GM18508 (cell line): ENCODE measurements around the gene HMCN1.
"Not testable (repeated sequence)": the region's sequence is repeated elsewhere in the genome, so short reads cannot be mapped to it uniquely, and the experiment has no call there.

ENCODE experiments used
- ATAC-seq: cut with Tn5 transposase; IDR thresholded peaks from one replicate; pipeline ENCODE4 v1.9.1; 2021; ENCODE audit warnings: moderate number of reproducible peaks; ENCODE audit not compliant: insufficient read depth, unreplicated experiment

HMCN1 gene

GRCh38 chr1:185892831-185893403, 158.7 kb downstream of the HMCN1 start:
- not testable (repeated sequence) for ATAC-seq

DNA sequence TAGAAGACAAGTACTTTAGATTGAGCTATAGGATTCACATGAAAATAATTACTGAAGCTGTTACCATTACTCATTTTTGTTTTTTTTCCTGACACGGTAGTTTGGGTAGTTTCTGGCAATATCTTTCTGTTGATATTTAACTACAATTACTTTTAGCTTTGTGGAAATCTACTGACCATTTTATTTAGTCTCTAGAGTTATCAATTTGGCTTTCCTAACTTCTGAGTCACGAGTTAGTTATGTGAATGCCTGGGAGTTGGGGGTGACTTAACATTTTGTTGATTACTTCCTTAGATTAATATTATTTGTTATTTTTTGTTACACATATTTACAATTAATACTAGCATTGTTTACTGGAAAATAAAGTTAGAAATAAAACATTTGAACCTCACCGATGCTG, 160.6 kb downstream of the HMCN1 start:
- no peak for ATAC-seq

- ATAC-seq = no peak
Observed at GRCh38 chr1:185895208-185895900, 161.2 kb downstream of the HMCN1 start.

DNA sequence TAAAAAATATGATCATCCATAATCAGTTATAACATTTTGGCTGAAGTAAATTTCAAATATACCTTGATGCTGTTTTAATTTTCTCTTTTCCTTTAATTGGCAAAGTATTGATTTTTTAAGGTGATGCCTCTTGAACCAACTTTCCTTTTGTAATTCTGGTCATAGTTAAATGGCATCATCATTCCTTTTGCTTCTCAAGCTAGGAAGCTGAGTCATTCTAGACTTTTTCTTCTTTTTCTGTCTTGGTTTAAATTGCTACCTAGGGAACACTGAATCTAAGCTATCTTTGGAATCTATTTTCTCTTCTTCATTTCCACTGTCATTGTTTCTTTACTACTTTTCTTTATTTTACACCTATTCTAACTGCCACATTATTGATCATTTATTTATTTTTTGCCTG, 162.7 kb downstream of the HMCN1 start:
- no peak for ATAC-seq

DNA sequence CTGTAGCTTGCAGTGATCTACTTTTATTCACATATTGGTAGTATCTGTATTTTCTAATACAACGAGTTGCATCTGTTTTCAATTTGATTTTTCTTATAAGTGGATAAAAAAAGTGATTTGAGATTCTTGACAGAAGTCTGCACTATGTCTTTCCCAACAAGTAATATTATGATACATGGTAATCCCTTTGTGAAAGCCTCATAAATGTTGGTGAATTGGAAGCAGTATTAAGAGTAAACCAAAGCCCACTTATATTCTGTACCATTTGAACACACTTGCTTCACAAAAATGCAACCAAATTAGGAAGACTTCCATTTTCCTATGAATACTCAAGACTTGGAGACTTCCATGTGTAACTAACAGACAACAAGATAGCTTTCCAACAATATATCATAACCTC, 172.0 kb downstream of the HMCN1 start:
- ATAC-seq = no peak

- no peak for ATAC-seq
Observed at GRCh38 chr1:185907246-185907645, 173.1 kb downstream of the HMCN1 start.

DNA sequence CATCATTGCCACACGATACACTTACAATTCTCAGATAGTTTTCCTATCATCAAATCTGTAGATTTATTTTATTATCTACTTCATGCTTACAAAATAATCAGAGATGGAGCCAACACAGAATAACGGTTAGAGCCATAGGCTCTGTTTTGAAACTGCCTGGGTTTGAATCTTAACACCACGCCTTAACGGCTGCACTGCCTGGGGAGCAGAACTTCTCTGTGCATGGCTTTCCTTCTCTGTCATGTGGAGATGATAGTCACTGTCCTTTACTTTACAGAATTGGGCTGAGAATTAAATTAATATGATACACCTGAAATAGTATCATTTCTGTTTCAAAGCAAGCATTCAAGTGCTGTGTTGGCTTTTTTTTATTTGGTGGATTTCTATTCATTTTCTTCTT, 177.8 kb downstream of the HMCN1 start:
- no peak for ATAC-seq

DNA sequence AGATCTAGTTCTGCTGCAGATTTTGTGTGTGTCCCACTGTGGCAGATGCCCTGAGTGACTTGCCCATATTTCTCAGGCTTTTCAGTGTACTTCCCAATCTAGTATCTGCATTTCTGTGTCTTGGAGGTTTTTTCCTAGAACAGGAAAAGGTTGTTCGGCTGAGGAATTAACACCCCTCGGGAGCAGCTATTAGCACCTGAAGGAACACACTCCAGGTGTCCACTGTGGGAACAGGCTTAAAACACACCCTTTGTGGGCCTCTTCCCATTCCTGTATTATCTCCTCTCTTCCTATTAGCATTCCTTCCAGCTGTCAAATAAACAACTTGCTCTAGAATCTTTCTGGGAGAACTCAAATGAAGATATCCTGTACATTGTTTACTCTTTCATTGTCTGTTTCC, 178.3 kb downstream of the HMCN1 start:
- no peak for ATAC-seq

DNA sequence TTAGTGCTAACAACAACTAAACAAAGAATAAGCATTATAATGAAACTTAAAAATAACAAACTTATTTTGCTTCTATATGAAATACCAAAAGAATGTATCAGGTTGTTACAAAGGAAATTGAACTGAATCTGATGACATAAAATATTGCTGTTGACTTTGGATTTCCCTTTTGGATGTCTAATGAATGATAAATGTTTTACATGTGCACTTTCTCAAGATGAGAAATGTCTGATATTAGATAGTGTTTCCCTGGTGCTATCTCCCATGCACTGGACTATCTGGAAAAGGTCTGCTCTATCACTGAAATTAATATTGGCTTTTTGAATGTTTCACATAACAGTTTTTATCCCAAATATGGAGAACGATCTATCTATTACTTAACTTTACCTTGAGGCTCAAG, 179.9 kb downstream of the HMCN1 start:
- no peak for ATAC-seq

DNA sequence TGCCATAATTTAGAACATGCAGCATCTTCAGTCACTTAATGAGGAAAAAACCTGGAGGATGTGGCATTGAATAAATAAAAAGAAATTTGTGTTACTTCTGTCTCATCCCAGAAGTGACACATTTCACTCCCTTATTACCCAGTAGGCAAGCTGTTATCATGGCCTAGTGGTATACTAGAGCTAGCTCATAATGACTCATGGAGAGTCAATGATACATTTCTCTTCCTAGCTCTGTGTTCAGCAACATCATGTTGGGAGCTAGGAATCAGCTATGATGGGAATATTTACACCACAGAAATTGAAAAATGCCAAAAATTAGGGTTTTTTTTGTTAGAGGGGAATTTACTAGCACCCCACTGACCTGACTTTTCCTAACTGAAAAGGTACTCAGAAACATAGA, 182.7 kb downstream of the HMCN1 start:
- ATAC-seq = no peak

GRCh38 chr1:185917646-185918045, 183.5 kb downstream of the HMCN1 start:
- ATAC-seq = no peak

DNA sequence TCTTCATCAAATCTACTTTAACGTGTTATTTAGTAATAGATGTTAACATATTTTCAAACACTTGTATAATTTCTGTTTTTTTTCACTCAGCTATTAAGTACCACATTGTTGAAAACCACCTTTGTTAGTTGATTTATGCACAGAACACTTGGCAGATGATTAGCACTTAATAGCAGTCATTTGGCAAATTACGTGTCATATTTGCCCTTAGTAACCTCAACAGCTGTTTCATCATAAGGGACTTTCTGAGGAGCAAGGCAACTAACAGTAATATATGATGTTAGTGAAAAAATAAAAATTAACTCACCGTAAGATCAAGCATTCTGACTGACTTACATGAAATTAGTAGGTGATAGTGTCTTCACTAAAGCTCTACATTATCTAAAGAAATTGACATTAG, 186.4 kb downstream of the HMCN1 start:
- peak; percentile 86 for ATAC-seq

- no peak for ATAC-seq
Observed at GRCh38 chr1:185921636-185922035, 187.4 kb downstream of the HMCN1 start.

- ATAC-seq = no peak
Observed at GRCh38 chr1:185926588-185926987, 192.4 kb downstream of the HMCN1 start.

DNA sequence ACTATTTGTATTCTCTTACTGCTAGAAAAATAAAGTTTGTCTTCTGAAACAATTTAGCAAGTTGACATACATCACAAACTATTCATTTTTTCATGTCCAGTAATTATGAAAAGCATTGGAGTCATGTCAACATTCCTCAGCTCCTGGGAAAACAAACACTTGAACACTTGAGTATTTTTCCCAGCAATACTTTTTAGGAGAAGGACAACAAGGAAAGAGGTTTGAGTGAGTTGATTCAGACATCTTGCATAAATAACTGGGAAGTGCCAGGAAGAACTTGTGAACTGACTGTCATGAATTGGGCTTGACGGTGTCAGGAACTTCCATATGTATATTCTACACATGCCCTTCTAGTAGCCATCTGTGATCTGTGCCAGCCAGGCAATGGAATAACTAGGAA, 195.6 kb downstream of the HMCN1 start:
- ATAC-seq = no peak

GRCh38 chr1:185931438-185931837, 197.2 kb downstream of the HMCN1 start:
- no peak for ATAC-seq

- no peak for ATAC-seq
Observed at GRCh38 chr1:185933580-185933979, 199.4 kb downstream of the HMCN1 start.

- no peak for ATAC-seq
Observed at GRCh38 chr1:185934476-185935189, 200.4 kb downstream of the HMCN1 start.

- ATAC-seq = no peak
Observed at GRCh38 chr1:185935360-185935759, 201.2 kb downstream of the HMCN1 start.

- no peak for ATAC-seq
Observed at GRCh38 chr1:185936641-185937040, 202.4 kb downstream of the HMCN1 start.

DNA sequence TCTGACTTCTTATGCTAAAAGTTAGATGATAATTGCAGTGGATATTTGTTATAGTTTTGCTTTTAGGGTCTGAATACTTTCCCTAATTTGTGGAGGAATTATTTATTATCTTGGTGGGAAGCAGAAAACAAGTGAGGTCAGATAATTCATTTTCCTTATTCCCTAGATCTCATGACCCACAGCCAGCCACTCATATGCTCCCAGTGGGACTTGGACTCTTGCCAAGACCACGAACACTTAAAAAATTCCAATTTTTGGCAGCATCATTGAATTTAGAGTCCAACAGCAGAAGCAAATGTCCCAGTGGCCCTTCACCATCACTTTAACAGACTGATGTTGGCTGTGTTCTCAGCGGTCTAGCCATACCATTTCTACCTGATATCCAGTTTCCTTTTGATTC, 204.2 kb downstream of the HMCN1 start:
- ATAC-seq = no peak

GRCh38 chr1:185939142-185939541, 205.0 kb downstream of the HMCN1 start:
- ATAC-seq = no peak
